SK-N-SH (cell line): Measurements from ENCODE around the gene FGGY.

ENCODE experiments used
- CHD2 ChIP-seq: fragments of 150-350 bp; IDR thresholded peaks from 2 replicates; pipeline ENCODE4 v1.6.1; 2018; ENCODE audit warnings: low read length; ENCODE audit not compliant: partially characterized antibody
- EP300 ChIP-seq, 2 experiments: IDR thresholded peaks; 2 replicates each; pipeline versions ENCODE4 v1.4.0 to v1.6.1; 2012; ENCODE audit warnings: borderline replicate concordance in 1 of 2, low read depth in 1 of 2, low read length in 1 of 2
- FOSL2 ChIP-seq: IDR thresholded peaks from 2 replicates; pipeline ENCODE4 v1.4.0; 2012; ENCODE audit warnings: low read depth, mild to moderate bottlenecking, moderate library complexity, borderline replicate concordance
- GATA2 ChIP-seq: sonication (generic); formaldehyde crosslinking; IDR thresholded peaks from 2 replicates; pipeline ENCODE4 v1.5.0; 2020; ENCODE audit warnings: mild to moderate bottlenecking, missing genetic modification reagents
- RAD21 ChIP-seq: IDR thresholded peaks from 2 replicates; pipeline ENCODE4 v1.6.1; 2012; ENCODE audit warnings: mild to moderate bottlenecking, low read length
- SMC3 ChIP-seq: IDR thresholded peaks from 2 replicates; pipeline ENCODE4 v1.6.1; 2012; ENCODE audit warnings: low read depth, low read length, improper control_type of control experiment
- YY1 ChIP-seq: IDR thresholded peaks from 2 replicates; pipeline ENCODE4 v1.4.0; 2012; ENCODE audit warnings: low read depth, mild to moderate bottlenecking
- TF ChIP-seq, protein P1 (sequence below): fragments of 200-600 bp; sonication (generic); IDR thresholded peaks from 2 replicates; pipeline ENCODE4 v1.6.1; 2017; ENCODE audit warnings: antibody characterized with exemption, mild to moderate bottlenecking, moderate library complexity
- TF ChIP-seq, protein P2 (sequence below): IDR thresholded peaks from 2 replicates; pipeline ENCODE4 v1.4.0; 2012; ENCODE audit warnings: low read depth

DNA sequence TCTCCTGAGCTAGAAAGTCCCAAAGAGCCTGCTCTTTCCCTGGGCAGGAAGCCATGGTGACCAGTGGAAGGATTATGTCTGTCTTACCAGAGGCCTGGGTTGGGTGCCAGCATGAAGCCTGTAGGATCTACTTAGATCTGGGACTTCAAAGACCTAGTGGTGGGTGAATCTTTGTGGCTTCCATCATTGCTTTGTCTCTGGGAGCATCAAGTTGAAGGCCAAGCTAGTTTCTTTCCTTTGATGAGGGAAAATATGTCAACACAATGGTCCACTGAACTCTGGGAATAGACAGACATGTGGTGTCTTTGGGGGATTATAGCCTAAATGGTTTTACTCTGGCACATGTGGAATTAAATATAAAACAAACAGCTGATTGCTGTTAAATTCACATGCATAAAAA lies 417.3 kb downstream of the FGGY start:
- TF ChIP-seq EP300 (IDR thresholded peaks at IDR 0.05; ENCODE audit: borderline replicate concordance in 1 of 2, low read depth in 1 of 2, low read length in 1 of 2): no peak
- TF ChIP-seq, protein P1, sequence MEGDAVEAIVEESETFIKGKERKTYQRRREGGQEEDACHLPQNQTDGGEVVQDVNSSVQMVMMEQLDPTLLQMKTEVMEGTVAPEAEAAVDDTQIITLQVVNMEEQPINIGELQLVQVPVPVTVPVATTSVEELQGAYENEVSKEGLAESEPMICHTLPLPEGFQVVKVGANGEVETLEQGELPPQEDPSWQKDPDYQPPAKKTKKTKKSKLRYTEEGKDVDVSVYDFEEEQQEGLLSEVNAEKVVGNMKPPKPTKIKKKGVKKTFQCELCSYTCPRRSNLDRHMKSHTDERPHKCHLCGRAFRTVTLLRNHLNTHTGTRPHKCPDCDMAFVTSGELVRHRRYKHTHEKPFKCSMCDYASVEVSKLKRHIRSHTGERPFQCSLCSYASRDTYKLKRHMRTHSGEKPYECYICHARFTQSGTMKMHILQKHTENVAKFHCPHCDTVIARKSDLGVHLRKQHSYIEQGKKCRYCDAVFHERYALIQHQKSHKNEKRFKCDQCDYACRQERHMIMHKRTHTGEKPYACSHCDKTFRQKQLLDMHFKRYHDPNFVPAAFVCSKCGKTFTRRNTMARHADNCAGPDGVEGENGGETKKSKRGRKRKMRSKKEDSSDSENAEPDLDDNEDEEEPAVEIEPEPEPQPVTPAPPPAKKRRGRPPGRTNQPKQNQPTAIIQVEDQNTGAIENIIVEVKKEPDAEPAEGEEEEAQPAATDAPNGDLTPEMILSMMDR: no peak
- no peak for TF ChIP-seq GATA2 (CRISPR knock-in tag)
- TF ChIP-seq FOSL2: no peak
- no peak for TF ChIP-seq CHD2
- no peak for TF ChIP-seq SMC3
- no peak for TF ChIP-seq YY1
- no peak for TF ChIP-seq RAD21
- TF ChIP-seq, protein P2, sequence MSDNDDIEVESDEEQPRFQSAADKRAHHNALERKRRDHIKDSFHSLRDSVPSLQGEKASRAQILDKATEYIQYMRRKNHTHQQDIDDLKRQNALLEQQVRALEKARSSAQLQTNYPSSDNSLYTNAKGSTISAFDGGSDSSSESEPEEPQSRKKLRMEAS: no peak
